GM19035 (cell line): ENCODE data around the gene TMEM156.

Source experiments
- ATAC-seq: cut with Tn5 transposase; IDR thresholded peaks from one replicate; pipeline ENCODE4 v1.9.1; 2021; ENCODE audit not compliant: unreplicated experiment

TMEM156 gene, protein sequence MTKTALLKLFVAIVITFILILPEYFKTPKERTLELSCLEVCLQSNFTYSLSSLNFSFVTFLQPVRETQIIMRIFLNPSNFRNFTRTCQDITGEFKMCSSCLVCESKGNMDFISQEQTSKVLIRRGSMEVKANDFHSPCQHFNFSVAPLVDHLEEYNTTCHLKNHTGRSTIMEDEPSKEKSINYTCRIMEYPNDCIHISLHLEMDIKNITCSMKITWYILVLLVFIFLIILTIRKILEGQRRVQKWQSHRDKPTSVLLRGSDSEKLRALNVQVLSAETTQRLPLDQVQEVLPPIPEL

DNA sequence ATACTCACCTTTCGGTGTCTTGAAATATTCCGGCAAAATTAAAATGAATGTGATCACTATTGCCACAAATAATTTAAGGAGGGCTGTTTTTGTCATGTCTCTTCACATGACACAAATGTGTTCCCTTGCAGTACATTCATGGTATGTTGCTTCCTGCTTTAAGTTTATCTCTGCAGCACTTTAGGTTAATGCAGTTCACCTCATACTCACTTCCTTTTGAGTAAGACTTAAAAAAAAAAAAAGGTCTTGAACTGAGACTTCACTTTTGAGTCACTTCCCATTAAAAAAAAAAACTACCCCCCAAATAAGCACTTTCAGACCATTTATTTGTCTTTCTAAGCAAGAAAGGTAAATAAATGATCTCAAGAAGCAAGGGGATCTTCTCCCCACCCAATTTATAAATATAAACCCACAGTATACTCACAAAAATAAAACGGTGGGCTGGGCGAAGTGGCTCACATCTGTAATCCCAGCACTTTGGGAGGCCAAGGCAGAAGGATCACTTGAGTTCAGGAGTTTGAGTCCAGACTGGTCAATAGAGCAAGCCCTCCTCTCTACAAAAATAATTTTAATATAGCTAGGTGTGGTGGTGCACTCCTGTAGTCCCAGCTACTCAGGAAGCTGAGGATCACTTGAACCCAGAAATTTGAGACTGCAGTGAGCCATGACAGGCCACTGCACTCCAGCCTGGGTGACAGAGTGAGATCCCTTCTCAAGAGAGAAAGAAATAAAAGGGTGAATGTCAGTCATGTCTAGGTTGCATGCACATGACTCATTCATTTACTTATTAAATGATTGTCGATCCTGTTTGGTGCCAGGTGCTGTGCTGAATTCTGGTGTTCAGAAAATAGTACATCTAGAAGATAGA lies at the start of gene TMEM156:
Gene TMEM156 (minus strand): TSS at position 192 of the 868 bp plus-strand sequence. CDS start 96 bp downstream, at position 96.
- ATAC-seq = peak; percentile 53

DNA sequence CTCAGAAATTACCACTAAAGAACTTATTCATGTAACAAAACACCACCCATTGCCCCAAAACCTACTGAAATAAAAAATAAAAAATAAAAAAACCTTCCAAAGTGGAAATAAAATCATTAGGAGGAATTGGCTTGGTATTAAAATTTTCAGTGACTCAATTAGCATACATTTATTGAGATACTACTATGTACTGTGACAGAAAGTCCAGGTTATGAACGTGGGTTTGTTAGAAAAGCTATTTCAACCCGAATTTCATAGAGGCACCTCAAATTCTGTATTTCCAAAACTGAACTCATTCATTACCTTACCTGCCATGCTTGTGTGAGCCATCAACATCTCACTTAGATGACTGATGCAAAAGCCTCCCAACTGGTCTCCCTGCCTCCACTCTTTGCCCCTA lies 46.6 kb upstream of the TMEM156 start:
- no peak for ATAC-seq

DNA sequence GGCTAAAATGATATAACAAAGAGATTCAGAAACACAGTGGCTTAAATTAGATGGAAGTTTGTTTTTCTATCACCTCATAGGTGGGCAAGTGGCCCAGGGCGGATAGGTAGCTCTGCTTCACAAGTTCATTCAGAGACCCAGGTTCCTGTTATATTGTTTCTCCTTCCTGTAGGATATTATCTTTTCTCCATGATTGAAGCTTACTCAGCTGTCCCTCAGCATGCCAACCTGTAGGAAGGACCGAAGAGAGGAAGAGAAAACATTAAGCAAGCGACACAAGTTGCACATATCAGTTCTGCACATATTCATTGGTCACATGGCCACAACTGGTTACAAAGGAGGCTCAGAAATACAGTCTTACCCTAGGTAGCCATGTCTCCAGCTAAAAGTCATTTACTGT lies 36.7 kb upstream of the TMEM156 start:
- ATAC-seq = no peak

DNA sequence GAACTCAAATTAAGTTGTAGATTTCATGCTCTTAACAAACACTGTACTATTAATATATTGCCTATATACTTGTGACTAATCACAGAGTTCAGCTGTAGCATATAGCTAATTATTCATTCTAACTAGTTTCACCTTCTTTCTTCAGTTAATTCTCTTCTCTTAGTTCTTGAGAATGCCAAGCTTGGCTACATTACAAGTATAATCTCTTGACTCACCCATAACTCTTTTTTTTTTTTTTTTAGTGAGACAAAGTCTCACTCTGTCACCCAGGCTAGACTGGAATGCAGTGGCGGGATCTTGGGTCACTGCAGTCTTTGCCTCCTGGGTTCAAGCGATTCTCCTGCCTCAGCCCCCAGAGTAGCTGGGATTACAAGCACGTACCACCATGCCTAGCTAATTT lies 35.2 kb upstream of the TMEM156 start:
- no peak for ATAC-seq

DNA sequence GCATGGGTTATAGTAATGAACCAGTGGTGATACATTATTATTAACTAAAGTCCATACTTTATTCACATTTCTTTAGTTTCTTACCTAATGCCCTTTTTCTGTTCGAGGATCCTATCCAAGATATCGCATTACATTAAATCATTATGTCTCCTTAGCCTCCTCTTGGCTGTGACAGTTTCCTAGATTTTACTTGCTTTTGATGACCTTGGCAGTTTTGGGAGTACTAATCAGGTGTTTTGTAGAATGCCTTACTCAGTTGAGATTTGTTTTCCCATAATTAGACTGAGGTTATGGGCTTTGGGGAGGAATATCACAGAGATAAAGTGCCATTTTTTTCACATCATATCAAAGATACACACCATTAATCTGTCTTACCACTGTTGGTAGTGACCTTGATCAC lies 34.8 kb upstream of the TMEM156 start:
- no peak for ATAC-seq

DNA sequence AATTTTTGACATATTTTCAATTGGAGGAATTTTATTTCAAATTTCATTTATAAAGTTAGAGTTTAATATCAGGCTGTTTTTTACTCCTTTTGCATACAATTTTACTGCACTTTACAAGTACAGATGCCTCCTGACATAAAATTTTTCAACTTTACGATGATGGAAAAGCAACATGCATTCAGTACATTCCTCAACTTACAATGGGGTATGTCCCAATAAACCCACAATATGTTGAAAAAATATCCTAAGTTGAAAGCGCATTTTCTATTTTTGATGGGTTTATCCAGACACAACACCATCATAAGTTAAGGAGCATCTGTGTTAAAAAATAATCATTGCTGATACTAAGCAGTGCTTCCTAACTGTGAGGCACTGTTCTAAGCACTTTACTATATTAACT lies 34.2 kb upstream of the TMEM156 start:
- no peak for ATAC-seq

DNA sequence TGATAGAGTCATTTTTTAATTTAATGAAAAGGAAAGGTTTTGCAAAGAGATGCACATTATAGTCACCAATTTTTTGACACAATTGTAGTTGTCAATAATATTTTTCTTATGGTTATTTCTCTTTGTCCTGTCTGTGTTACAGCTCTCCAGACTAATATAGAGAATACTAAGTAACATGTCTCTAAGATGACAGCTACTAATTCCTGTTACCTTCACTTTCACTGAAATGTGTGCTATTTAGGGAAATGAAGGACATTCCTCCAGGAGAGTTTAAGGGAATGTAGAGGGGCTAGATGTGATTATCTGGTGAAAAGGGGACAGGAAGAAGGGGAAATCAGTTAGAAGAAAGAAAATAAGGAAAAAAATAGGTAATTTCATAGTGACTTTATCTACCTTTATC lies 31.2 kb upstream of the TMEM156 start:
- no peak for ATAC-seq

DNA sequence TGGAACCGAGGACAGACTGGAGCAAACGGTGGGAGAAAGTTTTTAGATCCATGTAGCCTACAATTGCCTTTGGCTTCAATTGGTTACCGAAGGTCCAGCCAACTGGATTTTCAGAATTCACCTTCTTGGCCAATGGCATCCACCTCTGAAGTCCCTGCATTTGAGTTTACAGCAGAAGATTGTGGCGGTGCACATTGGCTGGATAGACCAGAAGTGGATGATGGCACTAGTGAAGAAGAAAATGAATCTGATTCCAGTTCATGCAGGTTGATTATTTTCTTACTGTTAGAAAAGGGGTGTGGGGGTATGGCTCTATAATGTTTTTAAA lies 30.5 kb upstream of the TMEM156 start:
- ATAC-seq = no peak

DNA sequence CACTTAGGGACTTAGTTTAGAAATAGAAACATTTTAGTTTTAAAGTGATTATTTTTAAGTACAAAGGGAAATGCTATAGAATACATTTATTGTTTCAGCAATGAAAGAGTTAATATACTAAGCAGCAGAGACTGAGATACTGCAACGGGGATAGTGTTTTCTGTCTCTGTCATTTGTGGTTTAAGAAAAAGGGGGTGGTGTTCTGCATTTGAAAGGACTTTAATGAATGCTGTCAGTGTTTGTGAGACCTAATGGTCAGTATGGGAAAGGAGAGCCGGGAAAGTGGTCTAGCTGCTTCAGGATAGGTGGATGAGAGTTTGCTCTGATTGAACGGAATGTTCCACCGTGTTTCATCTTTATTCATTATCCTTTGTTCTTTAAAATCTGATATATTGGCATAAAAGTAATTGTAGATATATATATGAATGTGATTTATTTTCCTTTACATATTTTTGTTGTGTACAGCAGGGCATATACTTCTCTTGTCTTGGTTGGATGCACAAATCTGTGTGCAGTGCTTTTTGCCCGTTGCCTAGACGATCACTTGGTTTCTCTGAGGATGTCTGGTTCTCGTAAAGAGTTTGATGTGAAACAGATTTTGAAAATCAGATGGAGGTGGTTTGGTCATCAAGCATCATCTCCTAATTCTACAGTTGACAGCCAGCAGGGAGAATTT lies 30.0 kb upstream of the TMEM156 start, which contains the start of gene KLHL5:
Gene KLHL5 (plus strand): TSS at position 139 of the 676 bp plus-strand sequence. CDS start 421 bp downstream, at position 560.
- no peak for ATAC-seq

DNA sequence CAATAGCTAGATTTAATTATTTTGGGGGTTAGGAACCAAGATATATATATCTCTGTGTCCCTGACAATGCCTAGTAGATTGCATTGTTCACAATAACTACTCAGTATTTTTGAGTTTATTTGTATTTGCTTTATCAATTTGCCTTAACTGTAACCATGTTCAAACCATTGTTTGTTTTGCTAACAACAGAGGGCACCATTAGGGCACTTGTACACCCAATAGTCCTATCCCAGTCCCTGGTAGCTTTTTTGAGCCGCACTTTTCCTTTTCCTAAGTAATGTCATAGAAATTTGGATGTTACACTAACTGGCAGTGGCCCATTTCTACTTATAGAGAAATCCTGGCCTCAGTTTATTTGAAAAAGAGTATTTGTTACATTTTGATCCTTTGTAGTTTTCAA lies 29.2 kb upstream of the TMEM156 start:
- no peak for ATAC-seq

DNA sequence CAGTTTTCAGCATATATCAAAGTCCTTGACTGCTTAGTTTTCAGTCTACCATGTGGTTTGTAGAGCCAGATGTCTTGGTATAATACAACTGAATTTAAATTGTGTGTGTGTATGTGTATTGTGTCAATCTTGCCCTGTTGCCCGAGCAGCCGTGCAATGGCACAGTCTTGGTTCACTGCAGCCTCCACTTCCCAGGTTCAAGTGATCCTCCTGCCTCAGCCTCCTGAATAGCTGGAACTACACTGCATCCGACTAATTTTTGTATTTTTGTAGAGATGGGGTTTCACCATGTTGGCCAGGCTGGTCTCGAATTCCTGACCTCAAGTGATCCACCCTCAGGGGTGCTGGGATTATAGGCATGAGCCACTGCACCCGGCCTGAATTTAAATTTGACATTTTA lies 23.8 kb upstream of the TMEM156 start:
- ATAC-seq = no peak

DNA sequence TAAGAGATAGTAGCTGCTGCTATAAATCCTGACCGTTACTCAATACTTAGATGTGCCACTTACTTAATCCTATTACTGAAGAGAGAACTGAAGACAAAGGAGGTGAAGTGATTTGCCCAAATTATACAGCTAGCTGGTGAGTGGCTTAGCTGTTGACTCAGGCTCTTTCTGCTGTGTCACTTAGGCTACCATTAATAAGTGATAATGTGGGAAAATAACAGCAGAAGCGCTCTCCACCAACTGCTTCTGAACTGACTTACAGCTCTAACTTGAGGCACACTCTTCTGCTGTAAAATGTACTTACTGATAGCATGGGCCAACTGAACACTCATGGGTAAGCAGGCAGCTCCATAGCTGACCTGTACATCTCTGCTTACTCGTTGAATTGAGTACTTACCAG lies 22.3 kb upstream of the TMEM156 start:
- ATAC-seq = no peak

DNA sequence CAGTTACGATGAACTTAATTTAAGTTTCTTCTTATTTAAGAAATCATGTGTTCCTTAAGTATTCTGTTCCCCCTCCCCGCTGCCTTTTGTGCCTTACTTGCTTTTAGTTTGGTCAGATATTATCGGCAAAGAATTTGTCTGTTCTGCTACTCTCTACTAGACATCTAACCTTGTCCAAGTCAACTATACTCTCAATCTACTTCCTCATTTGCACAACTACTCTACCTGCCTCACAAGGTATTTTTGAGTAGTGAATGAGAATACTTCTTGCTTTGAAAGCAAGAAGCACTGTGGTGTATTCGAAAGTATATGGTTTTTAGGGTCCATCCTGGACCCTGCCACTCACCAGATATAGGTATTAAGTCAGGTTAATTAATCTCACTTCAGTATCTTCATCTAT lies 21.8 kb upstream of the TMEM156 start:
- ATAC-seq = no peak

DNA sequence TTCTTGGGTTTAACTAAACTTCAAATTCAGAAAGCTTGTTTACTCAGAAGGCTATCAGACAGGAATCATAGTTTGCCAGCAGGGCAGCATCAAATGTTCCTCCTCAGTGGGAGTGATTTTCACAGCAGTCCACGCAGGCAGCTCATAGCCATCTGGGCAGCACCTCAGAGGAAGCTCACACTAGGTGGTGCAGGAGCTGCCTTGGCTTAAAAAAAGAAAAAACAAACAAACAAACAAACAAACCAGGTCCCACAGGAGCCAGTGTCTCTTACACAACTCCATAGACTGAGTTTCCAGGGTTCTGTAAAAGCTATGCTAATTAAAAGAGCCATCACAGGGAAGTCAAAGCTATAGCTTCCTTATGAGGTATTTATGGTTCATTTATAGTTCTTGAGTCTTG lies 19.3 kb upstream of the TMEM156 start:
- ATAC-seq = no peak

DNA sequence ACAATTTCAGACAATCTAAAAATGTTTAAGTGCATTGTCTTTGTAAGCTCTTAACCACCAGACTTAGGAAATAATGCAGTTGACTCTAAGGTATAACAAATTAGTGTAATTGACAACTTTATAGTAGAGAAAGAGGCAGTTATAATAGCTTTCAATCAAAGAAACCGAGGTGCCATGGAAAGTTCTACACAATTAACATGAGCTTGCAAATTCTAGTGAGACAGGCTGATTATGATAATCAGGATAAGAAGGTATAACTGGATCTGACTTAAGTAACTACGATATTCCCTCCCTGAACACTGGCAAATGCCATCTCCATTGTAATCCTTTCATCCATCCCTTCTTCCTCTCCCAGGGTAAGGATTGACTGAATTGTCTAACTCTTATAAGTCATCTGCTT lies 18.4 kb upstream of the TMEM156 start:
- ATAC-seq = no peak

DNA sequence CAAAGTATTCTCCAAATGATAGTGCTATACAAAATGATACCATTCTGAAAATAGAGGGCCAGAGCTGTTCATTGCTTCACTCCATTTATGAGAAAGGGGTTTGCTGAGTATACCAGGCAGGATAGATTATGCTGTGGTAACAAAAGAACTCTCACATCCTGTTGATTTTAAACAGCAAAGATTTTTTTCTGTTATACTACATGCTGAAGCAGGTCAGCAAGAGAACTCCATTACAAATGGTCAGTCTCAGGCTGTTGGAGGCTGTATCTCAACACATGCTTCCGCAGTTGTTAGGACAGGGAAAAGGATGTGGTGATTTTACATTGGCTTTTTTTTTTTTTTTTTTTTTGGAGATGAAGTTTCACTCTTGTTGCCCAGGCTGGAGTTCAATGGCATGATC lies 16.1 kb upstream of the TMEM156 start:
- no peak for ATAC-seq

DNA sequence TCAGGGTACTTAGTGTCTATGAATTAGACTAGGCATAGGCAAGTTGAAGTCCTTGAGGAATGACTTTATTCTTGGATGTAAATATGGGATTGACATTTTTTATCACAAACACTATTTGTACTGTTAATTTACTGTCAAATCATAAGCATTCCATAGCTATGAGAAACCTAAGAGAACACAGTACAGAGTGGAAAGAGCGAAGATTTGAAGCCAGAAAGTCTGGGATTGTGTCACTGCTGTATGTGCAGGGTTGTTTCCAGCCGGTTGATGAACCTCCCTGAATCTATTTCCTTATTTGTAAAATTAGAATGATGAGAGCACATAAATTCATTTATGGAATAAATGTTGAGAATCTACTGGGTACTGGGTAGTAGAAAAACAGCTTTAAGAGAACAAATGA lies 15.5 kb upstream of the TMEM156 start:
- ATAC-seq = no peak

DNA sequence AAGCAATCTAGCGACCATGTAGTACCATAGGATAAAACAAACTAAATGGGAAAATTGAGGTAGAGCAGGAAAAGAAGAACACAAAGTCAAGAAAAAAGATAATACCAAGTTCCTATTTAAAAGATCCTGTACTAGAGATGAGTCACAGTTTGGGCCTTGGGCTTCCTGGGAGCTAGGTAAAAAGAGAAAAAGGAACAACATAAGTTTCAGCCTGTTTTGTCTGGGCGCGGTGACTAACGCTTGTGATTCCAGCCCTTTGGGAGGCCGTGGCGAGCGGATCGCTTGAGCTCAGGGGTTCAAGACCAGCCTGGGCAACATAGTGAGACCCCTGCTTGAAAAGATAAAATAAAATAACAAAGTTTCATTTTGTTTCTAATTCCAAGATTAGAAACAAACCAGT lies 14.0 kb upstream of the TMEM156 start:
- ATAC-seq = no peak

DNA sequence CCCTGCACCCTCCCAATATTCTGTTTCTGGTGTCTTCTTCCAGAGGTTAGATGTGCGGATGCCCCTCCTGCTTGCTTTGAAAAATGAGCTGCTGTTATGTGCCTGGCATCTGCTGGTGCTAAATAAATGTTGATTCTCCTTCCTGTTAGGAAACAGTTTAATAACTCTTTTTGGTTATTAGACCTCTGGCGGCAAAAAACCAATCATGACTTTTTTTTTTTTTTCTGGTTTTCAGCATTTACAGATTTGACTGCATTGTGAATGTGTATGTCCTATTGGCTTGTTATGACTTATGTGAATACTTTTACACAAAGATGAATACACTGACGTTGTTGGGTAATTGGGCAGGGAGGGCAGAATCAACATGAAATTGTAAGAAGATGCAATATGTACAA lies 13.6 kb upstream of the TMEM156 start:
- ATAC-seq = no peak

DNA sequence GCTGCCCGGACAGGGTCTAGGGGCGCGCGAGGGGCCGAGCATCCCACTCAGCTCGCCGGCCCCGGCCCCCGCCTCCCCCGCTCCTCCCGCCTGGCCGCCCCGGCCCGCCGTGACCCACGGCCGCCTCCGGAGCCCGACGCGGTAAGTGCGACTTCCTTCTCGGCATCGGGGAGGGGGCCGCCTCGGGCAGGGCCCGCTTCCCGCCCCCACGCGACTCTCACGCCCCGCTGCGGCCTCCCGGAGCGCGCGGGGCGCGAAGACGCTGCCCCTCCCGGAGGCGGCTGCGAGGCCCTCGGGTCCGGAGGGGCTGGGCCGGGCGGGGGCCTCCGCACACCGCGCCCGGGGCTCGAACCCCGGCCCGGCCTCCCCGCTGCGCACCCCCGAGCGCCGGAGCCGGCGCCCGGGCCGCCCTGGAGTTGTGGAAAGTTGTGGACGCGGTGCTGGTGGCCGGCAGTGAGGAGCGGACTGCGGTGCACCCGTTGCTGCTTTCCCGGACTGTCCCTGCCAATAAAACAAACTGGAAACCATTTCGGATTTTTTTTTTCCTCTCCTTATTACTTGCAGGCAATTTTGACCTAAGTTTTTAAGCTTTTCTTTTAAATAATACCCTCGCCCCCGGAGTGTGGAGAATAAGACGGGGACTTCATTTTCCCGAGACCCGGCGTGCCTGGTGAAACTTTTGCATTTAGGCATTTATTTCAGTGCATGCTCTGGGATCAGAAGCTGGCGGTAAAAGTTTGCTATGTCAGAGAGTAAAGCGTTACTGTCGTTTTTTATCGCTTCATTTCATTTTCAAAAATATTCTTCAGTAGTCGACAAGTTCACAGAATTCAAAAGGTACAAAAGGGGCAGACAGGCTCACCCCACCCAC lies 13.0 kb upstream of the TMEM156 start:
- ATAC-seq = no peak

DNA sequence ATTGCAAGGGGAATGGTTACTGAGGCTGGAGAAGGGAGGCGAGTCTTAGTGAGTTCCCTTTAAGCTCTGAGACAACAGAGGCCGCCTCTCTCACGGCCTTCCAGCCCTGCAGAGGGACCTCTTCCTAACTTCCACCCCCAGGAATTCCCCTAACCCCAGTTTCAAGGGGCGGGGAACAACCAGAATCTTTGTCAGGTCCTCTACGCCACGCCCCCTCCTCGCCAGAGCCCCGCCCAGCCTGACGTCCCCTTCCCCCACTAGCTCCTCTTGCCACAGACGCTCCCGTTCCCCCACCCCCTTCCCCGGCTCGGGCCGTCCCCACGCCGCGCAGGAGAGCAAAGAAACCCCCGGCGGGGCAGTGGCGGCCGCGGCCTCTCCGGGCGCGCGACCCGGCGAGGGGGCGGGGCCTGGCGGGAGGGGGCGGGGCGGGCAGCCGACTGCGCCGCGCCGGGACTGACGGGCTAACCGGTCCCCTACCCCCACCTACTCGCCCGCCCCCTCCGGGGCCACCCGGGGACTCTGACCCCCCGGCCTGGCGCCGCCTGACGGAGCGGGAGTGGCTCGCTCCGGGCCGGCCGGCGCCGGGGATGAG lies 12.3 kb upstream of the TMEM156 start:
- ATAC-seq = peak; percentile 67
